SK-N-SH treated with all-trans-retinoic acid at 6 μM for 48 hours (cell line): Measurements from ENCODE around the gene NRXN2.

ENCODE experiments used
- CSDC2 ChIP-seq: fragments of 250-450 bp; sonication (Bioruptor Pico); IDR thresholded peaks from 2 replicates; pipeline ENCODE4 v1.5.0; 2020; ENCODE audit warnings: mild to moderate bottlenecking, moderate library complexity
- ZFP30 ChIP-seq: fragments of 450-650 bp; formaldehyde crosslinking; IDR thresholded peaks from 2 replicates; pipeline ENCODE4 v1.5.0; 2022; ENCODE audit warnings: mild to moderate bottlenecking, moderate library complexity
- TF ChIP-seq, protein P1 (sequence below): fragments of 250-450 bp; sonication (Bioruptor Pico); IDR thresholded peaks from 2 replicates; pipeline ENCODE4 v1.5.0; 2020; ENCODE audit warnings: mild to moderate bottlenecking, moderate library complexity

- TF ChIP-seq, protein P1, sequence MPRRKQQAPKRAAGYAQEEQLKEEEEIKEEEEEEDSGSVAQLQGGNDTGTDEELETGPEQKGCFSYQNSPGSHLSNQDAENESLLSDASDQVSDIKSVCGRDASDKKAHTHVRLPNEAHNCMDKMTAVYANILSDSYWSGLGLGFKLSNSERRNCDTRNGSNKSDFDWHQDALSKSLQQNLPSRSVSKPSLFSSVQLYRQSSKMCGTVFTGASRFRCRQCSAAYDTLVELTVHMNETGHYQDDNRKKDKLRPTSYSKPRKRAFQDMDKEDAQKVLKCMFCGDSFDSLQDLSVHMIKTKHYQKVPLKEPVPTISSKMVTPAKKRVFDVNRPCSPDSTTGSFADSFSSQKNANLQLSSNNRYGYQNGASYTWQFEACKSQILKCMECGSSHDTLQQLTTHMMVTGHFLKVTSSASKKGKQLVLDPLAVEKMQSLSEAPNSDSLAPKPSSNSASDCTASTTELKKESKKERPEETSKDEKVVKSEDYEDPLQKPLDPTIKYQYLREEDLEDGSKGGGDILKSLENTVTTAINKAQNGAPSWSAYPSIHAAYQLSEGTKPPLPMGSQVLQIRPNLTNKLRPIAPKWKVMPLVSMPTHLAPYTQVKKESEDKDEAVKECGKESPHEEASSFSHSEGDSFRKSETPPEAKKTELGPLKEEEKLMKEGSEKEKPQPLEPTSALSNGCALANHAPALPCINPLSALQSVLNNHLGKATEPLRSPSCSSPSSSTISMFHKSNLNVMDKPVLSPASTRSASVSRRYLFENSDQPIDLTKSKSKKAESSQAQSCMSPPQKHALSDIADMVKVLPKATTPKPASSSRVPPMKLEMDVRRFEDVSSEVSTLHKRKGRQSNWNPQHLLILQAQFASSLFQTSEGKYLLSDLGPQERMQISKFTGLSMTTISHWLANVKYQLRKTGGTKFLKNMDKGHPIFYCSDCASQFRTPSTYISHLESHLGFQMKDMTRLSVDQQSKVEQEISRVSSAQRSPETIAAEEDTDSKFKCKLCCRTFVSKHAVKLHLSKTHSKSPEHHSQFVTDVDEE, result no peak
- TF ChIP-seq ZFP30 (CRISPR knock-in tag) (no peak), CSDC2 (CRISPR knock-in tag) (no peak)
Observed at GRCh38 chr11:64713016-64713707, 9.8 kb downstream of the NRXN2 start.
